GM04504 (cell line): ENCODE measurements around the gene HJURP.

Source experiments
- DNase-seq: peaks from one replicate; pipeline ENCODE4 v3.0.0-alpha.2; 2012; ENCODE audit warnings: low read depth

The HJURP gene

DNA sequence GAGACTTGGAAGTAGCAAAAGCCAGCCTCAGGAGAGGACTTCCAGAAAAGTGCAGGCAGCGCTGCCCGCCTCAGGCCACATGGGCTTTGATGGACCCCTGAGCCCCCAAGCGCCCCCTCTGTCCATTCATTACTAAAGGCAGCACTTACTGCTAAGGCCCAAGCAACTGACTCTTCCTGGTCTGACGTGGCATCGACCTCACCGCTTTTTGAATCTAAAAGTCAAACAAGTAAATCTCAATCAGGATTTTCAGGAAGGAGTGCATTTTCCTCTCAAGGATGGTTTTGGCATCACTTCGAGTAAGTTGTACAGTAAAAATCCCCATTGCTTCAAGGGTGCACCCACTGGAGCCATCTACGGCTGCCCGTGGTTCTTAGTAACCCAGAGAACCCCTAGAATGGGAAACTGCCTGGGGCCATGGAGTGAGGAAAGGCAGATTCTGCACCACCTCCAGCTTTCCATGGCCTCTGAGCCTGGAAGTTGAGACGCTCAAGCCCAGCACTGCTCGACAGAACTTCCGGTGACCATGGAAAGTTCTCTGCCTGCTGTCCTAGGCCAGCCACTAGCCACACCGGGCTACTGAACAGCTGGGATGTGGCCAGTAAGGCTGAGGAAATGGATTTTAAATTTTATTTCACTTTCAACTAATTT, 7.0 kb downstream of the HJURP start:
- DNase-seq, result no peak

DNA sequence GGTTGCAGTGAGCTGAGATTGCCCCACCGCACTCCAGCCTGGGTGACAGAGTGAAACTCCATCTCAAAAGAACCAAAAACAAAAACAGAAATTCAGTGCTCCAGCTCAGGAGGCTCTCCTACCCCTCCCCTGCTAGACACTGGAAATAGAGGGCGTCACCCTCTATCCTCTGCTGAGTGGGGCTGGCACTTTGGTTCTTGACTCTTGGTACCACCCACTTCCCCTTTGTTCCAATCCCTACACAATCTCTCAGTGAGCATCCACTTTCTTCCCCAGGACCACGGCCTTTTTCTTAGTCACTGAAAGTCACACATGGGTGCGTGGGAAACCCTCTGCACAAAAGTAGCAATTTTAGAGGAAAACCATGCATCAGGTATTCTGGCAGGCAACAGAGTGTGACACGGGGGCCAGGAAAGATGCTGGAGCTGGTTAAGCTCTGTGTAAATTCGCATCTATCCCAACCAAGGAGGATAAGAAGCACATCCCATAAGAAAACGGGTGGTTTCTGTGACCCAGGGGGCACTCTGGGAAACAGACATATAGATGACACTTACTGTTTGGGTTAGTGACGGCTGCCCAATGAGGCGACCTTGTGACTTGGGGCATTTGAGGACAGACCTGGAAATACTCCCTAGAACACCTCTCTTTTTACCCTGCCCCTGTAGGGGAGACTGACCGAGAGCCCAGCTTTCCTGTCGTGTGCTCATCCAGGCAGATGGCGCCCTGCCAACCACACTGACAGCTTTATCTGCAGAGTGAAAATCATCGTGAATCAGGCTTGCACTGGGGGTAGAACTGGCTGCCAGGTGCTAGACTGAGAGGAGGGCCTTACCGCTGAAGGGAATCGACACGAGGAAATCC, 7.7 kb downstream of the HJURP start:
- DNase-seq, result no peak

DNA sequence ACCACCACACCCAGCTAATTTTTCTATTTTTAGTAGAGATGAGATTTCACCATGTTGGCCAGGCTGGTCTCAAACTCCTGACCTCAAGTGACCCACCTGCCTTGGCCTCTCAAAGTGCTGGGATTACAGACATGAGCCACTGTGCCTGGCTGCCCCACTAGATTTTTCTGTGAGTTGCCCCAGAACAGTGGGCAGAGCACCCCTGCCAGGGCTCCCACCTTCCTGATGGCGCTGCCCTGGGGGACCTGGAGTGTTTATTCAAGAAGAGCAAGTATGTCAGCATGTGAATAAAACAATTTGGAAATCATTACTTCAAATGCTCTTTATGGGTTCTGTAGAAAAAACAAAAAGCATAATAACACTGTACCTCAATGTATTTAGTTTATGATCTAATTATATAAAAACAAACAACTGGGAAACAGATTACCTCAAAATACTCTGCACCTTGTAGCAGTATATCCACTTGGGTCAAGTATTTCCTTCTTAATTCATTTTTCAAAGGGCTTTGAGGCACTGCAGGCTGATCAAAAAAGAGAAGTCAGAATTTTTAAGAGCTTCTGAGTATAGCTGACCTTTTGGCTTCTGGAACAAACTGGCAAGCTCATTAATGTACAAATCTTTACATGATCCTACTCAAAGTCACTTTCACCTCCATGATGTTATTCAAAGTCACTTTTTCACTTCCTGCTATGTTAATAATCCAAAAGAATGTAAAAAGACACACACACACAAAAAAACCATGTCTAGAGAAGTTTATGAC, 8.9 kb downstream of the HJURP start:
- DNase-seq, result no peak

DNA sequence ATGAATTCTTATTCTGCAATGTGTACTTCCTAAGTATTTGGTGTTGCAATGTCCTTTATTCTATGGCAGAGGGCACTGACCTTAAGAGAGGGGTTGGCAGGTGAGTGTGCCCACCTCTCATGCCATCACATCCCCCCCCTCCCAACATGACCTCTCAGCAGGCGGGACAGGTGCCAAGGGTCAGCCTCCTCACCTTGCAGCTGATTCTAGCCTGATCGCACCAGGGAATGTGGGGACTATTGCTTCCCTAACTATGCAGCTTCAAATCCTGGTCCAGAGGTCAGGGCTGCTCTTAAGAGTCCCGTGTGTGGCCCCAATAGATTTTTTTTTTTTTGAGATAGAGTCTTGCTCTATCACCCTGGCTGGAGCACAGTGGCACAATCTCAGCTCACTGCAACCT, 9.5 kb downstream of the HJURP start:
- DNase-seq, result no peak

DNA sequence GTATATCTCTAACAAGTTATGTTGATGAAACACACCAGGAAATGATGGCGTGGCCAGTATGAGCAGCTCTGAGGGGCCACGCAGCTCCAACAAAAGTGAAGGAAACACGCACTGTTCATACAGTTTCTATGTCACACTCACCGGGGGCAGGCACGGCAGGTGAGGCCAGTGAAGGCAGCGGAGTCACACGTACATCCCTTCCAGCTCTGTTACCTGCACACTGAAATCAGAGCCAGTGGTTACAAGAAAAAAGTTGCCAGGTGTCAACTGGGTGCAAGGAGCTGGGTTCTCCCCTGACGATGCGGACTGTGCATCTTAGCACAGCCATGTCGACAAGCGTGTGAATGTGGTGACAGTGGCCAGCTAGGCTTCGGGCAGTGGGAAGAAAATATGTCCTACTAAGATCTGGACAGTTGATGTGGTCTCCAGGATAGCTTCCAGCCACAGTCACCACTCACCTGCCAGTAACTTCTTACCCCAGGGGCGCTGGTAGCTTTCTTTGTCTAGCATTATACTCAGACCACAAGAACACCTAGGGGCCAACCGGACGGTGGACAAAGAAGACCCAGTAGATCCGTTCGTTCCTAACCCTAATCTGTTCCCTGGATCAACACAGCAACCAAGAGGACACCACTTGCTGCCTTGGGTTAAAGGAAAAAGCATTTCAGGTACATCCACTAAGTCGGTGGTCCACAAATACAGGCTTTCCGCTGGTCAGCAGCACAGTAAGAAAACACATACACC, 10.1 kb downstream of the HJURP start:
- no peak for DNase-seq

DNA sequence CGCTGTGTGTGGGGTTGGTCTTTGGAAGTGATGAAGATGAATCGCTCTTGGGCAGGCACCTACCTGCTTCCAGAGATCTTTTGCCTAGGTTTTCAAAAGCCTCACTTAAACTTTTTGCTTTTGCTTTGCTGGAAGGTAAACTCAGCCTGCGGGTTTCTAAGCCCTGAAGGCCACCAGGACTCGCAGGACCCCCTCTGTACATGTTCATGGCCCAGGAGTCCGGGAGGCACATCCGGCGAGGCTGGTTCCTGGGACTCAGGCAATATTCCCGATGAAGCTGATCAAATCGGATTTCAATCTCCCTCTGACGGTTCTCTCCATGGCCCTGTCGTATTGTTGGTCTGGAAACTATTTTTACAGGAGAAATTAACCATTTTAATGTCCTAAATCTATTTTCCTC, 13.2 kb downstream of the HJURP start:
- DNase-seq, result no peak

DNA sequence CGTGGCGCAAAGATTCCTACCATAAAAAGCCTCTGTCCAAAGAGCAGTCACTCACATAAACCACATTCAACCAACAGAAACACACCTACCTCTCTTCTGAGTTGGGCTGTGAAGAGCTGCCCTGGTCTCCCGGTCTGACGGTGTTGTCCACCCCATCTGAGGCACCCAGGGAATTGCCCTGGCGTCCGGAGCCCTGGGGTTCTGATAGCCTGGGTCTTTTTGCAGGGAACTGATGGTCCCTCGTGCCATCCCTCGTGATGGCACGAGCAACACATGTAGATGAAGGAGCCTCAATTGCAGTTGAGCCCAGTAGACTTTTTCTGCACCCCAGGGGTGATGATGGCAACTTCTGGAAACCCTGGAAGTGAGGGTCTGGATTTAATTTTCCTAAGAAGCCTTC, 13.8 kb downstream of the HJURP start:
- no peak for DNase-seq

DNA sequence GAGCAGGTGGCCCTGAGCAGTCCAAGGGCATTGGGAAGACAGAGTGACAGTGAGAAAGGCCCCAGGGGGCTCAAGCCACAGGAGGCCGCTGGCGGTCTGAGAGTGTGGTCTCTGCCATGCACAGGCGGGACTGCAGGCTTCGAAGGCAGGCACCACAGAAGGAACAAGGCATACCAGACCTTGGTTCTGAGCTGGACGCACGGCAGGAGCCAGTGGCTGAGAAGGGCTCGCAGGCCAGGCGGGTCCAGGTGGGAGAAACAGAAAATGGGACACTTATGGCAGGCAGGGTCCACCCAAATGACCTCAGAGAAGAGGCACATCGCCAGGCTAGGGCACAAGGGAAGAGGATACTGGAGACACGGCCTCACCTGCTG, 14.9 kb downstream of the HJURP start:
- DNase-seq, result no peak

DNA sequence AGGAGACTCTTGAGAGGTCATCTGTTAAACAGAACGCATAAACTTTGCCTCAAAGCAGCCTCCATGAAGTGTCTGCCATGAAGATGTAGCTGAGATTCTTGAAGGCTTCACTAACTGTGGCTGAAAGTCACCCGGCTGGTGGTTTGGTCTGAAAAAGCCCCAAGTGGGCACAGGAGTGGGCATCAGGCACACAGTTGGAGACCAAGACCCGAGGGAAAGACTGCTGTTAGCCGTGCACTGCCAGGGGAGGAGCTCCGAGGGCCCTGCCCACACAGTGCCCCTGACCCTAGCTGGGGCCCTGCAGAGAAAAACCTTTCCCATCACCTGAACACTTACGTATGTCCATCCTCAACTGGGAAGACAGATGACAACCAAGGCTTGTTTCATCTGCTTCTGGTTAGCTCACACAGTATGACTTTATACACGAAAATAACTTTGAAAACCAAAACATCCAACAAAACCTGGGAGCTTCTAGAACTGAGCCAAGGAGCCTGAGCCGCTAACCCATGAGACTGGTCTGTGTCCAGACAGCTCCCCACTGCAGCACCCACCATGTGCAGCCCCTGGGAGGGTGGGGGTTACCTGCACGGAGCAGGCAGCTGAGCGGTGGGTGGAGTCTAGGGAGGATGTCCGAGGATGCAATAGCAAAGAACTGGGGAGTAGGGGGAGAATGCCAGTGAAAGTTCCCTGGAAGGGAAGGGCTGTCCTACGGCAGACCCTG, 15.4 kb downstream of the HJURP start:
- no peak for DNase-seq

DNA sequence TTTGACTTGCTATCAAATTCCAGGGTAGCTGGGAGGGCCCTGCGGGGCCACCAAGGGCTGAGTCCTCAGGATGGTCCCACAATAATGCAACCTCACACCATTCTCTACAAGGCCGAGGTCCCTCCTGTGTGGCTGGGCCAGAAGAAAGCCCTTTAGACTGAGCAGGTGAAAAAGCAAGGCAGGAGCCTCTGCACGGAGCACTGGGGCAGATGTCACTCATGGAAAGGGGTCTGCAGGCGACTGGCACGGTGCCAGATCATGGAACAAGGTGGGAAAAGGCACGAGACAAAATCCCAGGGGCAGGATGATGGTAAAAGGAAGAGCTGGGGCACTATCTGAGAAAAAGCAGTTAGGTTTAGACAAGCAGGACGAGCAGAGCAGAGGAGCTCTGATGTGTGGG, 16.1 kb downstream of the HJURP start:
- no peak for DNase-seq

DNA sequence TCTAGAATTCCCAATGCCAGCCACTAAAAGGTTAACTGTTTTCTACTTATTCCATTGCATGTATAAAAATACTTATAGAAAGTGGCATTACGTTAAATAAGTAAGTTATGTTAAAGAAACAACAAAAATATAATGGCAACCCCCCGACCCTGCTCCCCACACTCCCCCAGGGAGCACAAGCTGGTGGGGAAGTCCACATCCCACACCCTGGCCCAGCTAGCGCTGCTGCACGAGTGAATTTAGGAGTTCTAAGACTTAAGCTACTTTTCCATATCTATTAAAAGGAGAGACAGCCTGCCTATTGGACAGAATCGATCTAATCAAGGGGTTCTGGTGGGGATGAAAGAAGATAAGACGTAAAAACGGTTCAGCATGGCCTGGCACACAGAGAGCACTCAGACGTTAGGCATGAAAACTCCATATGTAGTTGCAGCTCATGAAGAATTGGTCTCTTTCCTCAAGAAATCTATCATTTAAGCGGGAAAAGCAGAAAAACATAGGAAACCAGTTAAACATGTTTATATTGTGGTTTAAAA, 16.6 kb downstream of the HJURP start:
- DNase-seq, result no peak

DNA sequence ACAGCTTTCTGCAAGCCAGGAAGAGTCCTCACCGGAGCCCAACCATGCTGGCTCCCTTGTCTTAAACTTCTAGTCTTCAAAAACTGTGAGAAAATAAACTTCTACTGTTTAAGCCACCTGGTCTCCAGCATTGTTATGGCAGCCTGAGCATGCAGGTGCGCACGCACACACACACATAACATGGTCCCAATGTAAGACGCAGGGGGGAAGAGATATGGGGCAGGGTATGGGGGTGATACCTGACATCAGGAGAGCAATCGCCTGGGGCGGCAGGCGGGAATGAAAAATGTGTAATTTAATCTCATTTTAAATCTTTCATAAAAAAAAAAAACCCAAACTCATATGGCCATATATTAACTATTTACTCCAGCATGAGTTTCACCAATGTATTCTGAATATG, 18.0 kb downstream of the HJURP start:
- no peak for DNase-seq

DNA sequence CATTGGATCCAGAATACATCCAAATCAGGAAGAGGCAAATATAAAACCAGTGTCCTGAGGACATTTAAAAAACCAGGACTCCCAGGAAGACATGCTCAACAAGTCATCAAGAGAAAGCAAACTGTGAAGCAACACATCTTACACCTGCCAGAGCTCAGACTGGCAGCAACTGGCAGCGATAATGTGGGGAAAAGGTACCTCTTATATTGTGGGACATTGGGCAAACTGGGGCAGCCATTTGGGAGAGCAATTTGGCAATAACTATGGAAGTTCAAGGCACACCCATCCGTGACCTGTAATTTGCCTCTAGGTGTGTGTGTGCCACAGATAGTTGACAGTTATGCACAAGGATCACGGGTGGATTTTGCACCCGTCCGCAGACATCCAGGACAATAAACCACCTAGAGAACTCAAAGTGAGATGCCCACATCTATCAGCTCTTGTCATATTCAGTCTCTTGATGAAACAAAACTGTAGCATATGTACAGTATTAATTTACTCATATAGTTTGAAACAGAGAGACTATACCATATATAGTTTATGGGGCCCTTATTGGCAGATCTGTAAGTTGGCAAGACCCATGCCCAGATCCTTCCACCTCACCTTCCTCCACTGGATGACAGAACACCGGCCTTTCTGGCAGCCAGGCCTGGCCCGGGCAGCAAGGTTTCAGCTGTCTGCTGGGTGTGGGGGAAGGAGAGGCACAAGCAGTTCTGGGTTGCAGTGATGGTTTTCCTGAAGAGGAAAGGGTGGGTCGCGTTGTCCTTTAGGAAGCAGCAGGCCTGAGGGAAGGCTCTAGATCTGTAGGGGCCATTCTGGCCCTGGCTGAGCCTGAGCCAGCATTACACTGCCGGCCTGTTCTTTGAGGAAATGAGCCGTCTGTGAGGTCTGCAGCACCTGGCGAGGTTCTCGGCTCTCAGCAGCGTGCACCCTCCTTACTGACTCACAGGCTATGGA, 18.8 kb downstream of the HJURP start:
- no peak for DNase-seq

DNA sequence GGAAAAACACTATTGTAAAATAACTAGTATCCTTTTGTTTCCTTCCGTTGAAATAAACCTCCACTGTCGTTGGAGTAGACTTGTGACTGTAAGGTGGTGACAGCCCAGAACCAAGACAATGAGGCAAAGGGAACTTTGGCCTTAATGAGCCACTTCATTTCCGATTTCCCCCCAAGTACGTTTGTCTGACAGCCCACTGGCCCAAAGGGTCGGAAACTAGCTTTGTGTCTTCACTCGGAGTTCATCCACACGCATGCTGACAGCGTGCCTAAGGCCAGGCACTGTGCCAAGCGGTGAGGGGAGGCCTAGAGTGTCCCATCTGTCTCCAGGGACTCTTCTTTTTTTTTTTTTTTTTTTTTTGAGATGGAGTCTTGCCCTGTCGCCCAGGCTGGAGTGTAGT, 21.0 kb downstream of the HJURP start:
- DNase-seq, result no peak

DNA sequence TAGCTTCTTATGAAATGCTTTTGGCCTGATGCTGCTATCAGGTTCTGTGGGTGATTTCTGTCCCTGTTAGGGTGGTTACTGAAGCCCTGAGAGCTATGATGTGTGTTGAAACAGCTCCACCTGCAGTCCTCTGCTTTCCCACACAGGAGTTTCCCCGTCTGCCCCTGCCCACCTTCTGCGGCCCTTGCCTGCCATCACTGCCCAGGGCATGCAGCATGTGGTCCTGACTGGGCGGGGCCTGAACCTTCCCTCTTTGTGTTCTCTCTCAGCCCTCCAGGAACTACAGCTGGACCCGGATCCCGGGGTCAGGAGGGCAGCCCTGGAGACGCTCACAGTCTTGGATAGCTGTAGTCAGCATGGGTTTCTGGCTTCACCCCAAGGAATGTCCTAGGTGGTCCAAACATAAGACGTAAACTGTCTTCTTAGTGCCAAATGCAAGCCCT, 21.4 kb downstream of the HJURP start:
- peak; percentile 5 for DNase-seq

DNA sequence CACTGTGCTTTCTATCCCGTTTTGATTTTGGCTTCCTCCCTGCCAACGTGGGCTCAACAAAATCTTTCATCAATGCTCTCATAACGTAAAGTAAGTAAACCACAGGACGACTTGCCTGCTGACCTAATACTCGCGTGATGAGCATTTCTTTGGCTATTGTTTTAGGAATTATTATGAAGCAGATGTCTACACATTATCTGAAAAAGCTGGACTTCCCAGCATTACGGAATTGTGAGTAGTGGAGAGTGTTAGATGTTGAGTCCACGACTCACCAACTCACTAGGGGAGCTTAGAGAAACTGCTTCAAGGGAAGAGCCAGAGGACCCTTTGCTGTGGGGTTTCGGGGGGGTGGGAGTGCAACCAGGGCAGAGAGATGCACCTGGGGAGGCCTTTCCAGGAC, 21.9 kb downstream of the HJURP start:
- no peak for DNase-seq

DNA sequence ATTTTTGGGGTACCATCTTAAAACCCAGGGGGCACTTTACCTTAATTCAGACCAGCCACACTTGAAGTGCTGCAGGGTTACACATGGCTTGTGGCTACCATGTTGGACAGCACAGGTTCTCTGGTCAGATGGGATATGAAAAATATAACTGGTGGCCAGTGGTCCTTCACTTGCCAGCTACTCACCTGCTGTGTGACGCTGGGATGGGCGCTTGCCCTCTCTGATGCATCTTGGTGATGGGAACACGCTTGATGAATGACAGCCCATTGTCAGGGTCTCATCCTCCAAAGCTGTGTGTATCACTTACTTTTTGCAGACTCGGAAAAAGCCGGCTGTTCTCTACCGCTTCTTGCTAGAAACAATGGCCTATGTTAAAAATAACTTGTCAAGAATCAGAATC, 22.5 kb downstream of the HJURP start:
- DNase-seq, result no peak

DNA sequence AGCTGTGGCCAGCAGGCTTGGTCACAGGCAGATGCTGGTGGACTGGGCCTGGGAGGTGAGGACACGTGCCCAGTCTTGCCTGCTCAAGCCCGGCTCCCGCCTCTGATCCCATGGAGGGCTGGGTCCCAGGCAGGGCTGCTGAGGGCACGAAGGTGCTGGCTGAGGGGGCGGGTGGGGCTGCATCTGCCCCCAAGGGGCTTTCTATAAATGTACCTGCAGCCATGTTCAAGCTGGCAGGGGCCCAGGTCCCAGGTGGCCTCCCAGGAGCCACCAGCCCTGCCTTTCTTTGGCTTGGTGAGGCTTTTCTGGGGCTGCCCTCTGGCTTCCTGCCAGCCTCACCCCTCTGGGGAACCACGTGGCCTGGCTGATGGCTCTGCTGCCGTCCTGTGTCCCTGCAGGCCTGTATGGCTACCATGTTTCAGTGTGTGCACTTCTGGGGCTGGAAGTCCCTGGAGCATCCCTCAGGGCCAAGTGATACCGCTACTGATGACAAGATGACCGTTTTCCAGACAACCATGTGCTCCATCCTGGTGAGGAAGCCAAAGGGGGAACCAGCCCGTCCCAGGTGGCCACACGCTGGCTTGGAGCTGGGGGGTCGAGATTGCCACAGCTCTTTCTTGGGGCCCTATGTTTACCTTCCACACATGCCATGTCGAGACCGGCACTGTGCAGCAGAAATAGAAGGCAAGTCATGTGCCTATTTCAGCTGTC, 23.2 kb downstream of the HJURP start:
- no peak for DNase-seq

DNA sequence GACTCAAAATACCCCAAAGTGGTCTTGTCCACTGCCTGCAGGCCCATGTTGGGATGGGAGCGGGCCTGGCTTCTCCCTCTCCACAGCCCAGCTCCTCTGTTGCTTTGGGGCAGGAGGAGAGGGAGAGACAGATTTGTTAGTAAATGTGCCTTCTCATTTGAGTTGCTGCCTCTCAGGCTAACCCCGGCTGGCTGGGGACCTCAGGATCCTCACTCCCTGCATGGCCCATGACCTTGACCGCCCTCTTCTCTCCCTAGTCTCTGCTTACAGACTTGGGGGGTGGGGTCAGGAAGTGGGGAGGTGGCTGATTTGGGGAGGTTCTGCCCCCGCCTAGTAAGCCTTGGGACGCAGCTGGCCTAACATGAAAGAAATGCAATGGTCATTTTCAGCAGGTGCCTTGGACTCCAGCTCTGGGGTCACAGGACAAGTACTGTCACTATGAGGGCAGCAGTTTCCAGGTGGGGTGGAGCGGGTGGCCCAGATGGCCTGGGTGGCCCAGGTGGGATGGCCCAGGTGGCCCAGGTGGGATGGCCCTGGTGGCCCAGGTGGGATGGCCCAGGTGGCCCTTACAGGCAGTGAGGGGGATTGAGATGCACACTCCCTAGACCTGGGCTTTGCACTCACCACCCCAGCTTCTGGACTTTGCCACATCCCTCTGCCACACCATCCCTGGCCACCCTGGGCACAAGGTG, 24.1 kb downstream of the HJURP start:
- no peak for DNase-seq
